ENCODE measurements around the gene SDHAF2.
"Not testable (repeated sequence)": the region's sequence is repeated elsewhere in the genome, so short reads cannot be mapped to it uniquely, and the experiment has no call there.

The SDHAF2 gene

DNA sequence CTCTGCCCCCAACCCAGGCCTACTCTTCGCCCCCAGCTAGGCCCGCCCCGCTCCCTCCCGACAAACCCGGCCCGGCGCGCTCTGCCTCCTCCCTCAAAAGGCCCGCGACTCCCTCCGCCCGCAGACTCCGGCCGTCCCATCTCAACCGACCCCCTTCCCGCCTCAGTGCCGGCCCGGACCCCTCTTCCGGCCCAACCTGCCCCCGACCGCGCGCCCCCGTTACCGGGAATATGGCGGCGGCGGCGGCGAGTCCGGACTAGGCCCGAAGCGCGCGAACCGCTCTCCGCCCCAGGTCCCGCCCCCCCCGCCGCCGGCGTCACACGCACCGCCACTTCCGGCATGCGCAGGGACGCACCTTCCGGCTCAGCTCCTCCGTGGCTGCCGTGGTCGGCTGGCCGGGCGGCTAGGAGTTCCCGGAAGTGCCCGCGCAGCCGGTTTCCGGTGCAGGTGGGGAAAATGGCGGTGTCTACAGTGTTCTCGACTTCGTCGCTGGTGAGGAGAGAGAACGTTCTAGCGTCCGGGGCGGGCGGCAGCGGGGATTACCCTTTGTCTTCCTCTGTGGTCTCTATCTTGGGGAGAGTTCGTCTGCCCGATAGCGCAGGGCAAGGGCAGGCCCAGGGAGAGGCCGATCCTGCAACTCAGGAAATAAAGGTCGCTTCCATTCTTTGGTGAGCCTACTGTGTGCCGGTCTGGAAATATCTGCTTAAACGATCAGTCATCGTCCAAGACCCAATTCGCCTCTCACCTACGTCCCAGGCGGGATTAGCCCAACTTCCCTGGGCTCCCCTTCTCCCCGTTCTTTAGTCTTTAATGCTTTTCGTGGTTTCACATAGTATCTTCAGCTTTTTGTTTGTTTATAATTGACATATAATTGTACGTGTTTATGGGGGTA, at the start of gene SDHAF2, which contains the start of gene CPSF7:
Gene SDHAF2 (plus strand): TSS at position 434 of the 892 bp plus-strand sequence. CDS start 23 bp downstream, at position 457.
Gene CPSF7 (minus strand): TSS at position 285 of the 892 bp plus-strand sequence. CDS start 740 bp downstream, outside the sequence.
- peak; percentile 99 for DNase-seq

DNA sequence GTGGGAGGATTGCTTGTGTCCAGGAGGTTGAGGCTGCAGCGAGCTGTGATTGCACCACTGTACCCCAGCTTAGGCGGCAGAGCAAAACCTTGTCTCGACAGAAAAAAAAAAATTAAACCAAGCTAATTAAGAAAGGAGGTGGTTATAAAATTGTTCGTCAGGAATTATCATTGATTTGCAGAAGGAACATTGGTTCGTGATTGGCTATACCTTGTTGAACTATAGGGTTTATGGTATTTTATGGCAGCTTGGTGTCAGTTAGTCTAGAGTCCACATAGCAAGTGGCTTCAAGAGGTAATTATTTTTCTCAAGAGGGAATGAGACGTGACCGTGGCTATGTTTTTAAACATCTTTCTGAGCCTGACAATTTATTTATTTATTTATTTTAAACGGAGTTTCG, 49.0 kb upstream of the SDHAF2 start:
- DNase-seq: no peak

DNA sequence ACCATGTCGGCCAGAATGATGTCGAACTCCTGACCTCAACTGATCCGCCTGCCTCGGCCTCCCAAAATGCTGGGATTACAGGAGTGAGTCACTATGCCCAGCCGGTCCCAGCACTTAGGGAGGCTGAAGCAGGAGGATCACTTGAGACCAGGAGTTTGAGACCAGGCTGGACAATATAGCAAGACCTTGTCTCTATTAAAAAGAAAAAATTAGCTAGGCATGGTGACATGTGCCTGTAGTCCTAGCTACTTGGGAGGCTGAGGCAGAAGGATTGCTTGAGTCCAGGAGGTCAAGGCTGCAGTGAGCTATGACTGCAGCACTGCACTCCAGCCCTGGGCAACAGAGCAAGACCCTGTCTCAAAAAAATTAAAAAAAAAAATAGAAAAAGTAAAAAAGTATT, 46.1 kb upstream of the SDHAF2 start:
- DNase-seq: not testable (repeated sequence)

- DNase-seq: peak; percentile 31
Measured at GRCh38 chr11:61384271-61385242, 45.4 kb upstream of the SDHAF2 start.

GRCh38 chr11:61390161-61390560, 39.8 kb upstream of the SDHAF2 start:
- DNase-seq: no peak

- DNase-seq: peak; percentile 43
Measured at GRCh38 chr11:61392981-61393595, 36.8 kb upstream of the SDHAF2 start.

DNA sequence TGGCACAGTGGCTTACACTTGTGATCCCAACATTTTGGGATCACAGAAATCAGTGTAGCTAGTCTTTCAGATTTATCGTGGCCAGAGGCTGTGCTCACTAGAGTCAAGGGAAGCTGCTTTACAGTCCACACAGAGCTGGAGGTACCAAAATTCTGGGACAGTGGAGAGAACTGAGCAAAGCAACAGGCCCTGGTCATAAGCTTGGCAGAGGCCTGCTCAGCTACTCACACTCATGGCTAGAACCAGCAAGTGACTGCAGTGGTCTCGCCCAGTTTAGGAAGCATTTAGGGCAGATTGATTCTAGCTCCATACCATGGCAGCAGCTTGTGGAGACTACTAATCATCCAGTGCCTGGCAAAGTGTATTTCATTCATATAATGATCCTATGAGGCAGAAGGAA, 28.8 kb upstream of the SDHAF2 start:
- DNase-seq: no peak

DNA sequence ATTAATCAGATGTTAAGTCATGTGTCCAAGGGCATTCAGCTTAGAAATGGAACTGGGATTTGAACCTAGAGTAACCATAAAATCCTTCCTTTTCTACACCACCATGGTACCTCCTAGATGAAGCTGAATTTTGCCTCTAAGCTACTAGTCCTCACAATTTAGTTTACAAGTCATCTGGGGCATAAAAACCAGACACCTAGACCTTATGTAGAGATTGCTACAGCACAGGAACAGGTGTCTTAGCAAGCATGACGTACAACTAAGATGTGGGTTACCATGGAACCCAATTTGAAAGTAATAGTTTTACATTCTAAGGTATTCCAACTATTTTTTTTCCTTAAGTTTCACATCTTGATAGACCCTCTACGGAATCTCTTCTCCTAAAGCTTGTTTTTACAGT, 28.4 kb upstream of the SDHAF2 start:
- no peak for DNase-seq

DNA sequence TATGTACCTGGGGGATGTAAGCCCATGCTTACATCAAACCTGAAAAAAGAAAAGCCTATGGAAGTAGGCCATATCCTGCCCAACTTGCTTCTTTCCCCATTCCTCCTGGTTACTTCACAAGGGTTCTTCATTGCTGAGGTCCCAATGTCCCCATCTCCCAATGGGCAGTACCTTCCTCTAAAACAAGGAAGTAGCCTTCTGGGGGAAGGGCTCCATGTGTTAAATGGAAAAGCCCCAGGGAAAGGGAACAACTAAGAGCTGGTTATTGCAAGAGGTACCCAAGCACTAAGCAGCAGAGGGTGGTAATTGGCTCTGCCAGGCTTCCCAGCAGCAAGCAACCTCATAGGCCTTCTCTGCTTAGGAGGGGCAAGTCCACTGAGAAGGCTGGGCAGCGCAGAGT, 26.3 kb upstream of the SDHAF2 start:
- no peak for DNase-seq

- no peak for DNase-seq
Measured at GRCh38 chr11:61404103-61404502, 25.8 kb upstream of the SDHAF2 start.

- no peak for DNase-seq
Measured at GRCh38 chr11:61404641-61405040, 25.3 kb upstream of the SDHAF2 start.

- no peak for DNase-seq
Measured at GRCh38 chr11:61406067-61406466, 23.9 kb upstream of the SDHAF2 start.

- no peak for DNase-seq
Measured at GRCh38 chr11:61406991-61407728, 22.8 kb upstream of the SDHAF2 start.

GRCh38 chr11:61411589-61411988, 18.3 kb upstream of the SDHAF2 start:
- no peak for DNase-seq

DNA sequence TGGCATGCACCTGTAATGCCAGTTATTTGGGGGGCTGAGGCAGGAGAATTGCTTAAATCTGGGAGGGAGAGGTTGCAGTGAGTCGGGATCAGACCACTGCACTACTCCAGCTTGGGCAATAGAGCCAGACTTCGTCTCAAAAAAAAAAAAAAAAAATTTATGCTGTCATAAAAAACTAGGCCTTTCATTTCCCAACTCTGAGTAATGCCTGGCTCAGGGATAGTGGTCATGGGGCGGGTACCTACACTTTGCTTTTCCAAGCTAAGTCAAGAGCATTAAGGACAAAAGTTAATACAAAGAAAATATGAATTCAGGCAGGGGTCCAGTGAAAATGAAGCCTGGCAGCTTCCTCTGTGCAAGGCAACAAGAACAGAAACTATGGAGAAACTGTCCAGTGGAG, 16.4 kb upstream of the SDHAF2 start:
- DNase-seq: no peak

DNA sequence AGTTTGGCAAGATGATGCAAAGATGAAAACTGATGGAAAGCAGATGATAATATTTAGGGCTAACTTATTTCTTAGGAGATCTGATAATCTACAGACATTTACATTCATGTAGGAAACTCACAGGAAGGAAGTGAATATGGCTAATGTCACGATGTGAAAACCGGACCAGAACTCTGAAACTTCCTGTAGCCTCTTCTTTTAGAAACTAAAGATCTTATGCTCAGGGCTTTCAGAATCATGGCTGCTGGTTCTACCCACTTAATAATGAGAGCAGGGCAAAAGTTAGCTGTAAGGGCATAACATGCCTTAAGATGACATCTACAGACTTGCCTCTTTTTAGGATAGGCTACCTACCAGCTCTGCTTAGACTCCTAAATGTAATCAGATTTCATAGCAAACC, 15.4 kb upstream of the SDHAF2 start:
- DNase-seq: no peak

DNA sequence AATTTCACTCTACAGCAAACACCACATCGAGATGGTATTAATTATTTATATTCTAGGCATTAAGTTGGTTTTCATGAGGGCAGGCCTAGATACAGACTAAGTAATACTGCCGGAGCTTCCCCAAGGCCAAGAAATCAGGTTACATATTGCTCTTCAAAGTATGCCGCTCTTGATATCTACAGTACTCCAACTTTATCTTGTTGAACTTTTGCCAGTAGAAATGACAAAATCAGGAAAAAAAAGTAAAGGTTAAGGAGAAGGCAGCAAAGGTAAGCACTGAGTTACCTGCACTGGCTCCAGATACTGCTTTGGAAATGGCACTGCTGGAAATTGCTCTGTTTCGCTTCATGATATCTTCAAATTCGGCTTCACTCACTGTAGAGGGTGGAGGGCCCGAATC, 14.5 kb upstream of the SDHAF2 start:
- no peak for DNase-seq

DNA sequence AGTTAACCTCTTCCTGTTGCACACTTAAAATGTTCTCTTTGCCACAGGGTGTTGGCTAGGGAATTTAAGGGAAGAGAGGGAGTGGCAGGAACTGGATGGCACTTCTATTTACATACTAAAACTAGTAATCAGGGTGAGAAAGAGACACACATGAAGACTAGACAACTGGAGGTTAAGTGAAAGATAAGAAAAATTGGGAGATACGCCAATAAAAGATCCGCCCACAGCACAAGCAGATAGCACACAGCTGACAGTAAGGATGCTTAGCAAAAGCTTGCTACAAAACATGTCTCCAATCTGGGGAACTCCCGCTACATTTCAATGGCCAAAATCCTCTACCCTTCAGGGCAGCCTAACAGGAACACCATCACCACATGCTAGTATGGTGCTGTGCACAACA, 13.0 kb upstream of the SDHAF2 start:
- DNase-seq: no peak

GRCh38 chr11:61417670-61418069, 12.3 kb upstream of the SDHAF2 start:
- DNase-seq: no peak

DNA sequence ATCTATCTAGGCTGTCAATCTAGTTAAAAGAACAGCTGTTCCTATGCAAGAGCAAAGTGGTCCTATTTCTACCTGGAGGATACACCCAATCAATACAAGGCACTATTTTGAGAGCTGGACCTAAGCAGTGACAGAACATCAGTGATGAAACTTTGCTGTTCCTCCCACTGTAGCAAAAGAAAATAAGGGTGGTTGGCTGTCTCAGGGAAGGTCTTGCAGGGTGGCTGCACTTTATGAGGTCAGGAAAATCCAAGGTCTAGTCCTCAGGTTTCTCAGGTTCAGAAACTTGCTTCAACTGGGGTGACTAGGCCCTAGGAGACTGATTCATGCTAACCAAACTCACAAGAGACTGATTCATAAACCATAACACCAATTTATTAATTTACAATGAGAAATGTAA, 11.8 kb upstream of the SDHAF2 start:
- DNase-seq: no peak

GRCh38 chr11:61422226-61422625, 7.7 kb upstream of the SDHAF2 start:
- DNase-seq: no peak
